Calu3 (cell line): ENCODE results near the gene PABPN1. TPM values are rescaled to one million over a fixed set of nuclear protein-coding genes. Genes with fewer than 3 reads are reported as not detected.

Source experiments
- BruUV-seq: library from RNA; stranded (reverse); fragments of 400-500 nt; replicated peaks from 2 replicates; lab custom pipeline; 2021; lab: Mats Ljungman, UMichigan
- CTCF ChIA-PET: fragments of 300-600 bp; sonication (Branson Sonifier 250); formaldehyde crosslinking; loops from one replicate; lab custom pipeline; 2022; ENCODE audit warnings: antibody characterized with exemption; lab: Charles Lee
- DNase-seq: peaks from one replicate; pipeline ENCODE4 v3.0.0; 2022
- H3K27ac Mint-ChIP-seq: one replicate; pipeline ENCODE4 v1.8.0; 2022; ENCODE audit warnings: mixed read lengths; ENCODE audit not compliant: unreplicated experiment
- H3K27me3 Mint-ChIP-seq: one replicate; pipeline ENCODE4 v1.8.0; 2022; ENCODE audit warnings: mixed read lengths; ENCODE audit not compliant: unreplicated experiment
- H3K36me3 Mint-ChIP-seq: one replicate; pipeline ENCODE4 v1.8.0; 2022; ENCODE audit warnings: mild to moderate bottlenecking, moderate library complexity, mixed read lengths; ENCODE audit not compliant: insufficient read depth, unreplicated experiment
- H3K4me1 Mint-ChIP-seq: one replicate; pipeline ENCODE4 v1.8.0; 2022; ENCODE audit warnings: mild to moderate bottlenecking, low read depth, mixed read lengths; ENCODE audit not compliant: unreplicated experiment
- H3K4me3 Mint-ChIP-seq: one replicate; pipeline ENCODE4 v1.8.0; 2022; ENCODE audit warnings: mild to moderate bottlenecking, low read depth, moderate library complexity, mixed read lengths; ENCODE audit not compliant: unreplicated experiment
- H3K9me3 Mint-ChIP-seq: one replicate; pipeline ENCODE4 v1.8.0; 2022; ENCODE audit warnings: low read depth, mixed read lengths; ENCODE audit not compliant: unreplicated experiment
- CTCF ChIP-seq: fragments of 200-600 bp; IDR thresholded peaks from one replicate; pipeline ENCODE4 v1.8.0; 2022; ENCODE audit warnings: antibody characterized with exemption; ENCODE audit not compliant: unreplicated experiment
- intact Hi-C: fragments of 100-400 bp; cut with micrococcal nuclease; formaldehyde crosslinking; loops from one replicate; pipeline ENCODE4 v1.10.0; 2022; ENCODE audit not compliant: unreplicated experiment
- total RNA-seq: library from RNA; stranded (reverse); gene quantifications from 2 replicates; pipeline ENCODE4 v1.2.3, GENCODE V29; 2022

PABPN1 gene
- total RNA-seq, 1 experiment from 2014 or later, result 181 TPM

GRCh38 chr14:23370221-23370620 lies 49.0 kb downstream of the PABPN1 start:
- TF ChIP-seq CTCF, result no peak
- Mint-ChIP-seq H3K36me3 (no peaks in the 10 kb centered on the region), H3K4me1 (no peaks in the 10 kb centered on the region), H3K27me3 (peaks cover 88% of the 10 kb centered on the region), H3K4me3 (no peak overlapping the region), H3K9me3 (no peaks in the 10 kb centered on the region), H3K27ac (no peak overlapping the region)
- CTCF ChIA-PET, result no interaction called here
- DNase-seq, result no peak
- intact Hi-C loops, result no loop called here
- BruUV-seq, result no TSS peak

- no TSS peak for BruUV-seq
- no peaks in the 10 kb centered on the region for H3K9me3 Mint-ChIP-seq
- TF ChIP-seq CTCF, result no peak
- peaks cover 90% of the 10 kb centered on the region for H3K27me3 Mint-ChIP-seq
- H3K36me3 Mint-ChIP-seq, result no peaks in the 10 kb centered on the region
- no peak overlapping the region for H3K27ac Mint-ChIP-seq
- intact Hi-C loops, result no loop called here
- no peak for DNase-seq
- CTCF ChIA-PET, result no interaction called here
- no peak overlapping the region for H3K4me3 Mint-ChIP-seq
- no peaks in the 10 kb centered on the region for H3K4me1 Mint-ChIP-seq
Measured at GRCh38 chr14:23371865-23372264, 50.6 kb downstream of the PABPN1 start.

GRCh38 chr14:23372509-23372908 lies 51.3 kb downstream of the PABPN1 start, which contains the start of gene IL25:
TSS of gene IL25 (plus strand) at chr14:23372809.
- Mint-ChIP-seq H3K36me3 (no peaks in the 10 kb centered on the region), H3K9me3 (no peaks in the 10 kb centered on the region), H3K4me3 (no peak within 1 kb of the TSS), H3K4me1 (no peaks in the 10 kb centered on the region), H3K27me3 (peaks cover 90% of the 10 kb centered on the region), H3K27ac (no peak within 1 kb of the TSS)
- TF ChIP-seq CTCF, result no peak
- DNase-seq, result no peak
- CTCF ChIA-PET, result no interaction called here
- intact Hi-C loops, result no loop called here
- no TSS peak for BruUV-seq

GRCh38 chr14:23373041-23373440 lies 51.8 kb downstream of the PABPN1 start:
- no peak overlapping the region for H3K4me3 Mint-ChIP-seq
- H3K4me1 Mint-ChIP-seq, result no peaks in the 10 kb centered on the region
- no TSS peak for BruUV-seq
- no peaks in the 10 kb centered on the region for H3K36me3 Mint-ChIP-seq
- CTCF ChIA-PET, result interaction anchor here (0.7 kb wide), 1 partner anchor 458 kb away, joined by 4 read pairs; no protein-coding TSS in a partner anchor
- H3K27ac Mint-ChIP-seq, result no peak overlapping the region
- intact Hi-C loops, result no loop called here
- no peak for DNase-seq
- no peak for TF ChIP-seq CTCF
- no peaks in the 10 kb centered on the region for H3K9me3 Mint-ChIP-seq
- peaks cover 90% of the 10 kb centered on the region for H3K27me3 Mint-ChIP-seq

Other genes with a start within 250 kb of the PABPN1 start
- gene ACIN1, start 226.3 kb upstream of the PABPN1 start, total RNA-seq, result 181 and 191 TPM in 2 replicates
- gene C14orf119, start 226.0 kb upstream of the PABPN1 start, total RNA-seq, result 47.0 and 47.3 TPM in 2 replicates
- not detected in 2 replicates for gene CIROP, start 216.5 kb upstream of the PABPN1 start, total RNA-seq
- not detected in 2 replicates for gene CEBPE, start 202.2 kb upstream of the PABPN1 start, total RNA-seq
- 0.29 TPM in 1 of 2 replicates, not detected in the other for gene SLC7A8, start 137.8 kb upstream of the PABPN1 start, total RNA-seq
- gene RNF212B, start 83.5 kb upstream of the PABPN1 start, total RNA-seq, result not detected in 2 replicates
- 19.3 and 22.6 TPM in 2 replicates for gene HOMEZ, start 35.3 kb upstream of the PABPN1 start, total RNA-seq
- gene PPP1R3E, start 18.6 kb upstream of the PABPN1 start, total RNA-seq, result 12.8 and 16.2 TPM in 2 replicates
- gene BCL2L2, start 14.6 kb upstream of the PABPN1 start, total RNA-seq, result 19.0 and 21.3 TPM in 2 replicates
- gene SLC22A17, start 31.4 kb downstream of the PABPN1 start, total RNA-seq, result 0.39 and 0.61 TPM in 2 replicates
- not detected in 2 replicates for gene EFS, start 43.7 kb downstream of the PABPN1 start, total RNA-seq
- not detected in 2 replicates for gene IL25, start 51.4 kb downstream of the PABPN1 start, total RNA-seq
- not detected in 2 replicates for gene CMTM5, start 55.6 kb downstream of the PABPN1 start, total RNA-seq
- not detected in 2 replicates for gene MYH6, start 86.8 kb downstream of the PABPN1 start, total RNA-seq
- not detected in 2 replicates for gene MYH7, start 114.2 kb downstream of the PABPN1 start, total RNA-seq
- gene NGDN, start 148.2 kb downstream of the PABPN1 start, total RNA-seq, result 42.2 and 52.0 TPM in 2 replicates
- gene ZFHX2, start 230.3 kb downstream of the PABPN1 start, total RNA-seq, result 3.7 TPM in 2 replicates
- 15.4 and 18.3 TPM in 2 replicates for gene THTPA, start 234.8 kb downstream of the PABPN1 start, total RNA-seq
- 152 and 173 TPM in 2 replicates for gene AP1G2, start 246.3 kb downstream of the PABPN1 start, total RNA-seq